HG02885 (cell line): Measurements from ENCODE around the gene DDX51.

ENCODE experiments used
- ATAC-seq: cut with Tn5 transposase; IDR thresholded peaks from one replicate; pipeline ENCODE4 v1.9.1; 2021; ENCODE audit warnings: mild to moderate bottlenecking; ENCODE audit not compliant: unreplicated experiment, poor library complexity

Gene DDX51

DNA sequence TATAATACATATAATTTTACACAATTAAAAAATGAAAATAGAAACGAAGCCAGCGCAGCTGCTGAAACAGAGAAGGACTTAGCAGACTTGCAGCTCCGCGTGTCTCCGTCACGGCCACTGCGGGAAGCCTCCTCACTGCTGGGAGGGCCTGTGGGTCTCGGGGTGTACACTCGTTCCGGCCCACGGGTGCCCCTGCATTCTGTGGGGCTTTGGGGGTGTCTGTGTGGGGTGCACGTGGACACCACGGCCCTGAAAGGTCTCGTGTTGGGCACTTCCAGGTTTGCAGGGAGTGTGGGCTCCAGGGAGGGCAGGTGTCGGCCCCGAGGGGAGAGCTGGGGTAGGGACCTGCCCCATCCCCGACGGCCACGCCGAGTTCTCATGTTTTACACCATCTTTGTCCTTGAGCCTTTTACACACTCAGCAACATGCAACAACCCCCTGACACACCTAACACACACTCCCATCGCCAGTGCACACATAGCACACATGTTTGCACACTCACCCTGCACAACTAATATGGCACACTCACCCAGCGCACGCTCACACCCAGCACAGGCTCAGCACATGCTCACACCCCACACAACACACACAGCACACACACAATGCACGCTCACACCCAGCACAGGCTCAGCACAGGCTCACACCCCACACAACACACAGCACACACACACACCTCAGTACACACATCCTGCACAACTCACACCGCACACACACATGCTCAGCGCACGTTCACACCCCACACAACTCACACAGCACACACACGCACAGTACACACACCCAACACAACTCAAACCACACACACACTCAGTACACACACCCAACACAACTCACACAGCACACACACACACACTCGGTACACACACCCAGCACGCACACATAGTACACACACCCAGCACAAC is 36.8 kb upstream of the DDX51 start:
- ATAC-seq = no peak

GRCh38 chr12:132179431-132180362 is 35.6 kb upstream of the DDX51 start:
- no peak for ATAC-seq

DNA sequence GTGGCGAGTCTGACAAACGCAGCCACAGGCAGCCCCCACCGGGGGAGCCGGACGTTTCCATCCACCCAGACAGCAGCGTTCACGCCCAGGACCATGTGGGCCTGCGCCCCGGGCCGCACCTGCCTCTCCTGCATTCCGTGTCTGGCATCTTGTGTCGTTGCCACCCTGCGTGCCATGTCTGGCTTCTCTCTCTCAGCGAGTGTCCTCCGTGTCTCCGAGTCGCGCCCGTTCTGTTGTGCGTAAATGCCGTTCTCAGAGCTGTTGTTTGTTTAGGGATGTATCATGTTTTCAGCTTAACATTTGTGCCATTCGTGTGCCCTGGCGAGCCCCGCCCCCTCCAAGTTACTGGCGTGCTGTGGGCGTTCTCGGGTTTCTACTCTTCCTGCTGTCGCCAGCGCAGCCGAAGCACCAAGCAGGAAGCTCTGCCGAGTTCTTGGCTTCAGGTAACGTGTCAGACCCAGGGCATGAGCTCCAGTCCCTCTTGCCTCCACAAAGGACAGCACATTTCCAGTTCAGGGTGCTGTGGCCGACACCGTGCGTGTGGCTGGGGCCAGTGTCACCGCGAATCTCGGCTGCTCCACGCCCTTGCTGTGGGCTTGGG is 34.8 kb upstream of the DDX51 start:
- no peak for ATAC-seq

GRCh38 chr12:132178316-132178715 is 34.2 kb upstream of the DDX51 start:
- no peak for ATAC-seq

- no peak for ATAC-seq
Observed at GRCh38 chr12:132176920-132177551, 32.9 kb upstream of the DDX51 start.

- no peak for ATAC-seq
Observed at GRCh38 chr12:132176385-132176919, 32.3 kb upstream of the DDX51 start.

GRCh38 chr12:132175496-132176384 is 31.6 kb upstream of the DDX51 start:
- ATAC-seq = no peak

DNA sequence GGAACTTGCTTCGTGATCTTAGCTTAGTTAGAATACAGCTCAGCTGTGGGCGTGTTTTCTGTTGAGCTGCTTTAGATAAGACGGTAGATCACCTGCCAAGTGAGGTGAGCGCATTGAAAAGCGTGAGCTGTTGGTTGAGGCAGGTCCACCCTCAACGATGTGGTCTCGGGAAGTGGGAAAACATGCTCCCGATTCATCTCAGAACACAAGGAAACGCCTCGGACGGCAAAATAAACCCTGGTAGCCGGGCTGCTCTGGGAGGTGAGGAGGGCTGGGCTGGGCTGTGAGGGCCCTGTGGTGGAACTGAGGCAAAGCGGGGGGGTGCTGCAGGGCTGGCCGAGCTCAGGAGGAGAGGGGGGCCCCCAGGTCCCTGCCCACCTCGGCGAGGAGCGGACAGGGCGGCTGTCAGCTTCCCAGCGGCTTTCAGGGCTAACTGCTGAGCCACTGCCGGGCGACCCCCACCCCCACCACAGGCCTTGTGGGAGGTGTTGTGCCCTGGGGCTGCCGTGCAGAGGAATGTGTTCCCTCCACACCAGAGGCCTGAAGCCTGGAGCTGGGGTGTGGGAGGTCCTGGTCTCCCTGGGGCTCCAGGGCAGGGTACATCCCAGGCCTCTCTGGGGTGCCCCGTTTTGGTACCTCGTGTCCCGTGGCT is 30.8 kb upstream of the DDX51 start:
- no peak for ATAC-seq

GRCh38 chr12:132174015-132174838 is 30.1 kb upstream of the DDX51 start:
- ATAC-seq = no peak

DNA sequence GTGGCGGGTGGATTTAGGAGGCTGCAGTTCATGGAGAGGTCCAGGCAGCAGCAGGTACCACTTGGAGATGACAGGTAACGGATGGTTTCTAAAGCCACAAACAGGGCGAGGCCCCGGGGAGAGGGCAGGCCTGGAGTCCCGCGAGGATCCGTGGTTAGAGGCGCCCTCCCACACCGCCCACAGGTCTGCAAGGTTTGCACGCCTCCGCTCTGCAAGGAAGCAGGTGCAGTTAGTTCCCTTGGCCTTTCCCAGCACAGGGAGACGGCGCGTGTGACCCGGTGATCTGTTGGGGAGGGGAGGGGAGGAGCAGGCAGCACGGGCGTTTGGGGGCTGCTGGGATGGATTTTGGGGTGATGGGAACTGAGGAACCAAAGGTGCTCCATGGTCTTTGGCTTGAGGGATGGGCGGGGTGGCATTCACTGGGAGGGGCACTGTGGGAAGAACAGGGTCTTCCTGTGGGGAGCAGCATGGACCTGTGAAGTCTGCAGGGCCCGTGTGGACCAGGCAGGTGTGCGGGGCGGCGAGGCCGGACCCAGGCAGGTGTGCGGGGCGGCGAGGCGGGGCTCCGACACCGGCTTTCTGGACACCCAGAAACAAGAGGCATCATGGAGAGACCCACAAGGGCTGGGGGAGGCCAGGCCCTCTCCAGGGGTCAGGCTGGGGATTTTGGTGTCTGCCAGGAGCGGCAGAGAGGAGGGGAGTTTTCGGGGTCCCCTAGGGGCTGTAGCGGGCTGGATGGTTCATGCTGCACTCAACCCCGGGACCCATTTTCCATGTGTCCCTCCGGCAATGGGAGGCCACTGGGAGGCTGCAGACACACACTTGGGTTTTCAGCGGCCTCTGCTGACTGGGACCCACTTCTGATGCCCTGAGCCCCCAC is 29.3 kb upstream of the DDX51 start:
- ATAC-seq = no peak

GRCh38 chr12:132172619-132173018 is 28.5 kb upstream of the DDX51 start:
- no peak for ATAC-seq

DNA sequence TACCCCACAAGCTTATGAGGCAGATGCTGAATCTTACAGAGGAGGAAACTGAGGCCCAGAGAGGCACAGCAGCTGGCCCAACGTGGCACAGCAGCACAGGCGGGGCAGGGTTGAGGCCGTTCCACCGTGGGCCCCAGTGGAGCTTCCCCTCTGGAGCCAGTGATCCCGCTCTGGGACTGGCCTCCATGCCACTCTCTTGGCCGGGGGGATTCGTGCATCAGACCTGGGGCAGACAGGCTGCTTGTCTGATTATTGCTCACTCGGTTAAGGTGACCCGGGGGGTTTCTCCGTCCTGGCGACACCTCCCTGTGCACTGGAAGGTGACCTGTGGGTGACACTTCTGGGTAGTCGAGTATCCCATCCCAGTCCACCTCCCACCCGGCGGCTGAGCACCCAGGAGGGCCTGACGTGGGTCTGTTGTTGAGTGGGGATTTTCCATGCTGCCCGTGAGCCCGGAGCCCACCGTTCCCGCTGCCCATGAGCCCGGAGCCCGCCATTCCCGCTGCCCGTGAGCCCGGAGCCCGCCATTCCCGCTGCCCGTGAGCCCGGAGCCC is 27.9 kb upstream of the DDX51 start:
- no peak for ATAC-seq

DNA sequence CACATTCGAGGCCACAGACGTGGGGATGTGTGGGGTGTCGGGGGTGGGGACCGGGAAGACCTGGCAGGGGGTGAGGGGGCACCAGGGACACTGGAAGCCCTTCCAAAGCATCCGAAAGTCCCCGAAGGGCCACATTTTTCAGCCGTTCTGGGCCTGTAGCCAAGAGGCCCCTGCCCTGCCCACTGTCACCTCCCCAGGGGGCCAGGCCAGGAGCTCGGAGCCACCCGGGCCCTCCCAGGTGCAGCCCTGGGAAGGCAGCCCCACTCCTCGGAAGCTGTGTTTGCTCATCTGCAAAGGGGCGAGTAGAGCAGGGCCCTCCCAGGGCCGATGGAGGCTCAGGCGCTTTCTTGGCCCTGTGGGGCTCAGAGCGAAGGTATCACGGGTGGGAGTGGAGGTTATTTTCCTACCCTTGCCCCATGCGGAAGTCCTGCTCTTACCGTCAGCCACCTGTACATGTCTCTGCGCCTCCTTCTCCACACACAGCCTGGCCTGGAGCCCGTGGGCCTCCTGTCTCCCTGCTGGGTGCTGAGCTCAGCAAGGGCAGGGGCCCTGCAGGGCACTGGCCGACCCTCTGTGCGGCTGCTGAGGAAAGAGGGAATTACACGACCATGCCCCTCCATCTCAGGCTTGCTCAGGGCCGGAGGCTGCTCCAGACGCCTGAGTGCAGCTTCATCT is 27.3 kb upstream of the DDX51 start:
- no peak for ATAC-seq

DNA sequence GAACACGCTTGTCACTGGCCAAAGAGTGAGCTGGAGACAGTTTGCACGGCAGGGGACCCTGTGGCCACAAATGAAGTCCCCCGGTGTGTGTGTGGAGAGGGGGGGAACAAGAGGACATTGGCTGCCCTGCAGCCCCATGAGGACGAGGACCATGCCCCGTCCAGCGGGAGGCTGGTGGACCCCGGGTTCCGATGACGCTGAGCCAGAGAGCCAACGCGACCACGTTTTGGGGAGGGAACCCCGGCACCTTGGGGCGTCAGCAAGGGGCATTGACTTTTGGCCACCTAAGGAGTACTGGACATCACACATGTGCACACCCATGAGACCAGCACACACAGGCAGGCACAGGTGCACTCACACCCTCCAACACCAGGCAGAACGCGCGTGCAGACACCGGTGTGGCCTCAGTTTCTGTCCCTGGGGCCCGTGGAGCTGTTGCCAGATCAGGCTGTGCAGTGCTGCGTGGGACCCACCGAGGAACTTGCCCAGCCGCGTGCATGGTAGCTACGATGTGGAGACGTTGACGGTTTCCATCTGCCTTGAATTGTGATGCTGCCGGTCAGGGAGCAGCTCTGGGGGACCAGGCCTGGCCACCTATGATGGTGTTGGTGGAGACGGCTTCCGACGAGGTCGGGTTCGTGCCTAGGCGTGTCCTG is 26.6 kb upstream of the DDX51 start:
- no peak for ATAC-seq

- ATAC-seq = no peak
Observed at GRCh38 chr12:132170094-132170636, 26.0 kb upstream of the DDX51 start.
